ENCODE results near the gene TCAF1. TPM values are rescaled to one million over a fixed set of nuclear protein-coding genes. Genes with fewer than 3 reads are reported as not detected.
A peak's percentile ranks its signal among the peaks of the same experiment; 100 is the strongest.

The TCAF1 gene, protein sequence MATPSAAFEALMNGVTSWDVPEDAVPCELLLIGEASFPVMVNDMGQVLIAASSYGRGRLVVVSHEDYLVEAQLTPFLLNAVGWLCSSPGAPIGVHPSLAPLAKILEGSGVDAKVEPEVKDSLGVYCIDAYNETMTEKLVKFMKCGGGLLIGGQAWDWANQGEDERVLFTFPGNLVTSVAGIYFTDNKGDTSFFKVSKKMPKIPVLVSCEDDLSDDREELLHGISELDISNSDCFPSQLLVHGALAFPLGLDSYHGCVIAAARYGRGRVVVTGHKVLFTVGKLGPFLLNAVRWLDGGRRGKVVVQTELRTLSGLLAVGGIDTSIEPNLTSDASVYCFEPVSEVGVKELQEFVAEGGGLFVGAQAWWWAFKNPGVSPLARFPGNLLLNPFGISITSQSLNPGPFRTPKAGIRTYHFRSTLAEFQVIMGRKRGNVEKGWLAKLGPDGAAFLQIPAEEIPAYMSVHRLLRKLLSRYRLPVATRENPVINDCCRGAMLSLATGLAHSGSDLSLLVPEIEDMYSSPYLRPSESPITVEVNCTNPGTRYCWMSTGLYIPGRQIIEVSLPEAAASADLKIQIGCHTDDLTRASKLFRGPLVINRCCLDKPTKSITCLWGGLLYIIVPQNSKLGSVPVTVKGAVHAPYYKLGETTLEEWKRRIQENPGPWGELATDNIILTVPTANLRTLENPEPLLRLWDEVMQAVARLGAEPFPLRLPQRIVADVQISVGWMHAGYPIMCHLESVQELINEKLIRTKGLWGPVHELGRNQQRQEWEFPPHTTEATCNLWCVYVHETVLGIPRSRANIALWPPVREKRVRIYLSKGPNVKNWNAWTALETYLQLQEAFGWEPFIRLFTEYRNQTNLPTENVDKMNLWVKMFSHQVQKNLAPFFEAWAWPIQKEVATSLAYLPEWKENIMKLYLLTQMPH
- 10 to 100 TPM; 16.9 to 19.2 TPM for total RNA-seq
- 10 to 100 TPM in 2 of 3 donors, 1 to 10 TPM in 1; 8.9 to 15.2 (median 12.8) TPM for polyA plus RNA-seq
- total RNA-seq: 3.8 to 22.1 (median 15.8) reads per million in 6 experiments

DNA sequence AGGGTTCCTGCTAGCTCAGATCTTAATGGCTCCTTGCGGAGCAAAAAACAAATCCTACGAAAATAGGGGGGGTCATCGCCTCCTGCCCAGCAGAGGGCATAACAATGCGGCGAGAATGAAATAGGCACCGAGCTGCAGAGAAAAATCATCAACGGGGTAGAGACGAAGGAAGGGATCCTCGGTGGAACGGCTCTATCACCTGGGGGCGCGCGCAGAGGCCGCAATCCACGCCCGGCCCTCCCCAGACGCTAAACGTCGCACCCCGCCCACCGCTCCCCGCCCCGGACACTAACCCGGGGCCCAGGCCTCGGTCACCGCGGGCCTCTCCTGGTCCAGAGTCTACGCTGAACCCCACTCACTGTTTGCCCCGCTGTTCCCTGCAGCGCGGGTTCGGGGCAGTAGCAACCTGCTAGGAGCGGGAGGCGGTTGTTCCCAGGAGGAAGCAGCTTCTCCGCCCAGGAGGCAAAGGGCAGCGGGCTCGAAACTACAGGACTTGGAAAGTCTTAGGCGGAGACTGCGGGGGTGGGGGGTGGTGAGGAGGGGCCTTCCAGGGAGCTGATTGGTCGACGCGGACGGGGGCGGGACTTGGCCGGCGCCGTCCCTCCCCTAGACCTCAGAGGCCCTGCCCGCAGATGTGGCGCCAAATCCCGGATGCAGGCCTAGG, at the start of gene TCAF1:
TCAF1 (minus strand) TSS at position 509 of the 664 bp plus-strand sequence. CDS start 25,568 bp downstream, outside the sequence.
- Mint-ChIP-seq H3K4me3 (peak within 1 kb of the TSS; percentile 89 to 98 (median 92)), H3K9me3 (no peaks in the 10 kb centered on the region), H3K36me3 (no peaks in the 10 kb centered on the region), H3K27me3 (no peaks in the 10 kb centered on the region), H3K4me1 (peaks cover 15 to 44% (median 32%) of the 10 kb centered on the region in 4 donors), H3K27ac (peak within 1 kb of the TSS; percentile 76 to 97 (median 94))
- DNase-seq (peak; percentile 77 to 94 (median 86)), ATAC-seq (peak; percentile 92 to 93)
- POLR2A ChIA-PET: interaction anchor here (0.5 to 1.1 kb wide), 5 partner anchors 10 to 934 kb away, joined by 3 to 4 read pairs (median 3); partner anchors contain the start of gene TPK1

DNA sequence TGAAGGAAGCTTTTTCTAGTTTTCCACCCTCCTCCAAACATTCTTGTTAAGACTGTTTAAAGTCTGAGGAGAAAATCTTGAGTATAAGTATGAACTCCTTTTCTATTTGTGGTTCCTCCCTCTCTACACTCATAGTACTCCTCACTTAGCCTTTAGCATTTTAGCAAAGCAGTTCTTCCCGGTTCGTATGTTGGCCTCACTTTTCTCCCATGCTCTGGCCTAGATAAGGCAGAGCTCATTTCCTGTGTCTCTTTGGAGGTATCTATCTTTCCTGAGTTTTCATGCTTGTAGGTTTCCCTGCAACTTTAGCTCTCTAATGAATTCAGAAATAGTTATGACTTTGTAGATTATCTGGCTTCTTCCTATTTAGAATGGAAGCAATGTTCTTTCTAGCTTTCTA, 46.8 kb upstream of the TCAF1 start:
- H3K27ac Mint-ChIP-seq: no peak overlapping the region
- peaks cover 21 to 54% (median 32%) of the 10 kb centered on the region in 5 donors for H3K27me3 Mint-ChIP-seq
- ATAC-seq: no peak
- H3K36me3 Mint-ChIP-seq: peaks cover 0 to 8% (median 2%) of the 10 kb centered on the region in 3 donors
- no peak for DNase-seq
- peaks cover 0 to 3% (median 0%) of the 10 kb centered on the region in 9 donors for H3K9me3 Mint-ChIP-seq
- POLR2A ChIA-PET: no interaction called here
- no peaks in the 10 kb centered on the region for H3K4me1 Mint-ChIP-seq
- H3K4me3 Mint-ChIP-seq: no peak overlapping the region

DNA sequence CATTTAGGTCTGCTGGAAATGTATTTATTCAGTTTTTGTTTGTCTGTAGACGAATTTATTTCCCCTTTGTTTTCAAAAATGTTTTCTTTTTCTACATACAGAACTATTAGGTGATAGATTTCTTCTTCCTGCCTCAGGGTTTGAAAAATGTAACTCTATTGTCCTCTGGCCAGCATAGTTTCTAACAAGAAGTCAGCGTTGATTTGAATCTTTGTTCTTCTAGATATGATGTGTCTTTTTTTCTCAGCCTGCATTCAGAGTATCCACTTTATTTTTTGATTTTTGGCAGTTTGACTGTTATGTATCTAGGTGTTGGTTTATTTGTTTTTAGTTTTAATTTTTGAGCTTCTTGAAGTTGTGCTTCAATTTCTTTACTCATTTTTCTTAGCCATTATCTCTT, 45.1 kb upstream of the TCAF1 start:
- POLR2A ChIA-PET: no interaction called here
- ATAC-seq: no peak
- Mint-ChIP-seq H3K27ac (no peak overlapping the region), H3K4me1 (no peaks in the 10 kb centered on the region), H3K9me3 (peaks cover 0 to 3% (median 0%) of the 10 kb centered on the region in 9 donors), H3K4me3 (no peak overlapping the region), H3K36me3 (peaks cover 0 to 8% (median 2%) of the 10 kb centered on the region in 3 donors), H3K27me3 (peaks cover 18 to 44% (median 29%) of the 10 kb centered on the region in 5 donors)
- DNase-seq: no peak

DNA sequence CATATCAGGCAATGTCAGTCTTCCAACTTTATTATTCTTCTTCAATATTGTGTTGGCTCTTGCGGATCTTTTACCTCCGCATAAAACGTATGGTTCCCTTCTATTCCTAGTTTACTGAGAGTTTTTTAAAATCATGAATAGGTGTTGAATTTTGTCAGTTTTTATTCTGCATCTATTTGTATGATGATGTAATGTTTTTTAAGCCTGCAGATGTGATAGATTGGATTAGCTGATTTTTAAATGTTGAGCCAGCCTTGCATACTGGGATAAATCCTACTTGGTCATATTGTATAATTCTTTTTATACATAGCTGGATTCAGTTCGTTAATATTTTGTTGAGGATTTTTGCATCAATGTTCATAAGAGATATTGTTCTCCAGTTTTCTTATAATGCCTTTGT, 43.4 kb upstream of the TCAF1 start:
- H3K4me3 Mint-ChIP-seq: no peak overlapping the region
- H3K4me1 Mint-ChIP-seq: no peaks in the 10 kb centered on the region
- ATAC-seq (no peak), DNase-seq (no peak)
- POLR2A ChIA-PET: no interaction called here
- H3K9me3 Mint-ChIP-seq: peaks cover 0 to 3% (median 0%) of the 10 kb centered on the region in 9 donors
- H3K27ac Mint-ChIP-seq: no peak overlapping the region
- H3K36me3 Mint-ChIP-seq: peaks cover 0 to 8% (median 2%) of the 10 kb centered on the region in 3 donors
- peaks cover 15 to 43% (median 32%) of the 10 kb centered on the region in 5 donors for H3K27me3 Mint-ChIP-seq

DNA sequence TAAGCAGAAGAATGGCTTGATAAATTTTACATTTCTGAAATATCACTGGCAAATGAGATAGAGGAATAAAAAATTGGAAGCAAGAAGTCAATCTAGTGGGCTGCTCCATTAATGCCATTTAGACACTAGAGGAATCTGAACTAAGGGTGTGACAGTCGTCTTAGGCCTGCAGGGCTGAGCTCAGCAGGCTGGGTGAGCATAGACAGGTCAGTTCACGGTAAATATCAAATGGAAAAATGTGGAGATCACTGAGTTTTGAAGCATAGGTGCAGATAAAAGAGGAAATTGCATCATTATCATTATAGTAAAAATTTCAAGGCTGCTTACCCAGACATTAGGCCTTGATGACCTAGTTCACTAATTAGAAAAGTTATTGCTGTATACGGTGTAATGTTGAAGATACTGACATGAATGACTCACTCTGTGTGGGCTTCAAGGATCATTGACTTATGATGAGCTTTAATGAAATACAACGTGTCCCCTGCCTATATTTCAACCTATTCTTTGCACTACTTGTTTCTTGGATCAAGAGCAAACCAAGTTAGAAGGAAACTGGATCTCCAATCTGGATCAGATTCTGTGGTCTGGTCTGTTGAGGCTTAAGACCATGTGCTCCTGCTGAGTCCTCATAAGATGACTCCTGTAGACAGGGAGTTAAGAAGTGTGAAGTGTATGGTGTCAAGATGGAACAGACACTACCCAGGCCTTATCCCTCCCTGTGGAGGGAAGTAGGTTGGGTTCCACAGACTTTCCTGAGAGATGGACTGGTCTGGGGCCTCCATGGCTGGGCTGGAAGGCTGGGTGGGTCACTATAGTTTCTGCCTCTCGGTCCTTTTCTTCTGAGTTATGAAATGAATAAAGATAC, 36.6 kb upstream of the TCAF1 start:
- POLR2A ChIA-PET: no interaction called here

DNA sequence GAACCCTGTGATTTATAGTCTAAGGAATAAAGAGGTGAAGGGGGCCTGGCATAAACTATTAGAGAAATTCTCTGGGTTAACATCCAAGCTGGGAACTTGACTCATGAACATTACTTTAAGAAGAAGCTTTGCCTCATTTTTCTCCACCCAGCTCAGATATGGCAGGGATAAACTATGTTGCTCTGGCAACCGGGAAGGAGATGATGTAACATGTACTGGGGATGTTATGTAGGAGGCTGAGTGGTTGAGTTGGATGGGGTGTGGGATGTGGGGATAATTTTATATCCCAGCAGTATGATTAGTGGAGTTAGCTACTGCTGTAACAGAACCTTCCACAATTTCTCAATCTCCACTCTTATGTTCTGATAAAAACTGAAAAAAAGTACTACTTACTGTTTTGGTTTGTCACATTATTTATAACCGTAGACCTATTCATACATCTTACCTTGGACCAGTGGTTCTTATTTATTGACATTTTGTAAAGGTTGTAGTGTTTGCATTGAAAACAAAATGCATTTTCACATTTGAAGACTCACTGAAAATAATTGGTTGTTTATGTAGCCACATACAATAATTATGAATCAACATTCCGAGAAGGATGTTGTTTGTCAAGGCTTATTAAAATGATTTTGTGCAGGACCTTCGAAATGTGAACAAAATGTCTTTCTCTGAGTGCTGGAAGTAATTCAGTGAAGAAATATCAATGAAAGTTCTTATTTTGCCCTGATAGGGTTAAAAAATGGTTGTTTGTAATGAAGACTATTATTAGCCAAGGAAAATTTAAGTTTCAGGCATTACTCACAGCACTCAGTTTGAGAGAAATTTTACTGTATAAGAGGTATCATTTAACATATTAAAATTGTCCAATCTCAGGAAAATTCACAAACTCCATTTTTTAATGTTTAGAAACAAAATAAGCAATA, 34.4 kb upstream of the TCAF1 start:
- peaks cover 4 to 29% (median 11%) of the 10 kb centered on the region in 9 donors for H3K9me3 Mint-ChIP-seq
- H3K4me1 Mint-ChIP-seq: no peaks in the 10 kb centered on the region
- ATAC-seq: no peak
- peaks cover 5 to 21% (median 13%) of the 10 kb centered on the region in 5 donors for H3K27me3 Mint-ChIP-seq
- no peak overlapping the region for H3K27ac Mint-ChIP-seq
- no peak for DNase-seq
- POLR2A ChIA-PET: no interaction called here
- peaks cover 2 to 11% (median 6%) of the 10 kb centered on the region in 3 donors for H3K36me3 Mint-ChIP-seq
- no peak overlapping the region for H3K4me3 Mint-ChIP-seq

More for the DNA sequence above, 36.6 kb upstream of the TCAF1 start:
- ATAC-seq (no peak), DNase-seq (no peak)
- no peaks in the 10 kb centered on the region for H3K4me1 Mint-ChIP-seq
- peaks cover 0 to 12% (median 3%) of the 10 kb centered on the region in 9 donors for H3K9me3 Mint-ChIP-seq
- H3K4me3 Mint-ChIP-seq: no peak overlapping the region
- no peak overlapping the region for H3K27ac Mint-ChIP-seq
- peaks cover 0 to 1% (median under 1%) of the 10 kb centered on the region in 3 donors for H3K36me3 Mint-ChIP-seq
- peaks cover 2 to 18% (median 17%) of the 10 kb centered on the region in 5 donors for H3K27me3 Mint-ChIP-seq

DNA sequence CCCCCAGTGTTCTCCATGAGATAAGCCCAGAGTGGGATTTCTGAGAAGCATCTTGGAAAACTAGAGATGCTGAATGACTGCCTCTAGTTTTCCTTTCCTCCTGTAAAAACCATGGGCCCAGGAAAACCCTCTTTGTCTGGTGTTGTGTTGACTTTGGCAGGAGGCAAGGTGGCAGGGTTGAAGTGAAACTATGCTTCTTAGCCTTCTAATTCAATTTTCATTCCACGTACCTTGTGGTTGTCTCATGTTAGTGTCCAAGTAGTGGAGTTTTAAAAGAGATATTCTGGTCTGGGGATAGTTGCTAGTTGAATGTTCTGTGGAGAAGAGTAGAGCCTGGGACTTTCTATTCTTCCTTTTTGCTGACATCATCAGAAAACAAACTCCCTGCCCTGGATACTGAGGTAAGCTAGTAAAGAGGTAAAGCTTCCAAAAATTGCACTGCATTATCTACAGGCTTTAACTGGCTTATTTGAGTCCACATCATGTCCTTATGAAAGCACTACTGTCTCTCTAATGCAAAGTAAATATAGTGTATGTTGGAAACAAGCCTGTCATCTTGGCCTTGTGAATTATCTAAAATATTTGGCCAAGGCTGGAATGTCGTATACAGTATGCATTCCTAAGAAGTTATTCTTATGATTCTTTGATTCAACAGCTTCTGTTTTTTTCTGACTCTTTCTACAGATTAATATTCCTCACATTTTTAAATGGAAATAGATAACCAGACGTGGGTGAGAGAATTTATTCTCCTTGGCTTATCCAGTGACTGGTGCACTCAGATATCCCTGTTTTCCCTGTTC, 32.8 kb upstream of the TCAF1 start, which contains the start of gene OR2F2:
OR2F2 (plus strand) TSS at position 708 of the 800 bp plus-strand sequence; CDS start at position 708, 0 bp downstream.
- H3K4me3 Mint-ChIP-seq: no peak within 1 kb of the TSS
- POLR2A ChIA-PET: no interaction called here
- H3K9me3 Mint-ChIP-seq: peaks cover 4 to 29% (median 11%) of the 10 kb centered on the region in 9 donors
- H3K4me1 Mint-ChIP-seq: no peaks in the 10 kb centered on the region
- peaks cover 2 to 11% (median 6%) of the 10 kb centered on the region in 3 donors for H3K36me3 Mint-ChIP-seq
- no peak within 1 kb of the TSS for H3K27ac Mint-ChIP-seq
- no peak for DNase-seq
- ATAC-seq: no peak
- H3K27me3 Mint-ChIP-seq: peaks cover 5 to 21% (median 13%) of the 10 kb centered on the region in 5 donors

DNA sequence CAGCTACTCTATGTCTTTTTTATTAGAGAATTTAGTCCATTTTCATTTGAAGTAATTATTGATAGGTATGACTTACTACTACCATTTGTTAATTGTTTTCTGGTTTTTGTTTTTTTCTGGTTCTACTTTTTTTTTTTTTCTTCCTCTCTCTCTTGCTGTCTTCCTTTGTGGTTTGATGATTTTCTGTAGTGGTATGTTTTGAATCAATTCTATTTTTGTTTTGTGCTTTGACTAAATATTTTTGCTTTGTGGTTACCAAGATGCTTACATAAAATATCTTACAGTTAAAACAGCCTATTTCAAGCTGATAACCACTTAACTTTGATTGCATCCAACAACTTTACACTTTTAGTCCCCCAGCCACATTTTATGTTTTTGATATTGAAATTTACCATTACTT, 29.8 kb upstream of the TCAF1 start:
- Mint-ChIP-seq H3K9me3 (peaks cover 4 to 29% (median 11%) of the 10 kb centered on the region in 9 donors), H3K36me3 (peaks cover 2 to 11% (median 6%) of the 10 kb centered on the region in 3 donors), H3K27ac (no peak overlapping the region), H3K4me3 (no peak overlapping the region), H3K27me3 (peaks cover 3 to 21% (median 13%) of the 10 kb centered on the region in 5 donors), H3K4me1 (no peaks in the 10 kb centered on the region)
- DNase-seq: no peak
- ATAC-seq: no peak
- POLR2A ChIA-PET: no interaction called here

DNA sequence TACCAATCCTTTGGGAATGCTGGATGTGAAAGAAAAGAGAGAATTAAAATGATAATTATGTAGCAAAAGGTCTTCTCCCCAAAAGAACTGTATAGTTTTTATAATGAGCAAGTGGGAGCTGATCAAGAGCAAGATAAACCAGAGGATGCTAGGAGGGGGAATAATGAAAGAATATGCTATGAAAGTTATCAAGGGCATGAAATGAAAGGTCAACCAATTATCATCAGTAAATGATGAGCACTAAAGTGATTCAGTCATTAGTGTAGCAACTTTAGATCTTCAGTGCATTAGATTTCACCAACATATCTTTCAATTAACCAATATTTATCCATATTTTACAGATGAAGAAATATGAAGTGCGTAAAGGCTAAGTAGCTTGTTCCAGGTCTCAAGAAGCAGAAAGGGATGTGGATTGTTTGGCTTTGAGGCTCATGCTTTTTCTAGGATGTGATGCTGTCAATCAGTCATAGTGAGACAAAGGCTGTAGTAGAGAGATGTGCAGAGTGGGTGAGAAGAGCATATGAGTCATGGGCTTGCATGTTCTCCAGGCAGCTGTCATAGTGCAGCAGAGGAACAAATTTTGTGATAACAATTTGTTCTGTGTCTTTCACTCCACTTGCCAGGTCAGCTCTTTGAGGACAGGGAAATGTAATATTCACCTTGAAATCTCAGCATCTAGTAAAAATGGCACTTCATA, 27.4 kb upstream of the TCAF1 start:
- H3K27ac Mint-ChIP-seq: no peak overlapping the region
- ATAC-seq: no peak

More for the DNA sequence above, 27.4 kb upstream of the TCAF1 start:
- POLR2A ChIA-PET: no interaction called here
- H3K36me3 Mint-ChIP-seq: peaks cover 2 to 11% (median 4%) of the 10 kb centered on the region in 3 donors
- no peak overlapping the region for H3K4me3 Mint-ChIP-seq
- H3K4me1 Mint-ChIP-seq: no peaks in the 10 kb centered on the region
- peaks cover 4 to 23% (median 10%) of the 10 kb centered on the region in 9 donors for H3K9me3 Mint-ChIP-seq
- H3K27me3 Mint-ChIP-seq: peaks cover 2 to 8% (median 3%) of the 10 kb centered on the region in 5 donors
- no peak for DNase-seq

Measured in naive thymus-derived CD8-positive, alpha-beta T cell (primary cell).